ENCODE measurements around the gene GRB2.
"Not testable (repeated sequence)": the region's sequence is repeated elsewhere in the genome, so short reads cannot be mapped to it uniquely, and the experiment has no call there.

The GRB2 gene

GRCh38 chr17:75388476-75389030 lies 16.9 kb downstream of the GRB2 start:
- H3K4me3 ChIP-seq (ENCODE audit: low read depth, low read length): no peak overlapping the region

GRCh38 chr17:75387771-75388170 lies 17.7 kb downstream of the GRB2 start:
- H3K4me3 ChIP-seq (ENCODE audit: low read depth, low read length): no peak overlapping the region

- no peak overlapping the region for H3K4me3 ChIP-seq (ENCODE audit: low read depth, low read length)
These were observed 19.0 kb downstream of the GRB2 start for GRCh38 chr17:75386430-75386829.

DNA sequence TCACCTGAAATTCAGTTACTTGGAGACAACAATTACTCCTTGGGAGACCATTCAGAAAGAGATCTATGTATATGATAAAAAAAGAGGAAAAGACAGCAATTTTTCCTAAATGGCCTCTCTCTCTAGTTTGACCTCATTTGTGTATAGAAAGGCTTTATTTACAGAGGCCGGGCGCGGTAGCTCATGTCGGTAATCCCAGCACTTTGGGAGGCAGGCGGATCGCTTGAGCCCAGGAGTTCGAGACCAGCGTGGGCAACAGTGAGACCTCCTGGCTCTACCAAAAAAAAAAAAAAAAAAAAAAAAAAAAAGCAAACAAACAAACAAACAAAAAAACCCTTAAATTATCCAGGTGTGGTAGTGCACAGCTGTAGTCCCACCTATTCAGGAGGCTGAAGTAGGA lies 20.7 kb downstream of the GRB2 start:
- H3K4me3 ChIP-seq (ENCODE audit: low read depth, low read length): no peak overlapping the region

DNA sequence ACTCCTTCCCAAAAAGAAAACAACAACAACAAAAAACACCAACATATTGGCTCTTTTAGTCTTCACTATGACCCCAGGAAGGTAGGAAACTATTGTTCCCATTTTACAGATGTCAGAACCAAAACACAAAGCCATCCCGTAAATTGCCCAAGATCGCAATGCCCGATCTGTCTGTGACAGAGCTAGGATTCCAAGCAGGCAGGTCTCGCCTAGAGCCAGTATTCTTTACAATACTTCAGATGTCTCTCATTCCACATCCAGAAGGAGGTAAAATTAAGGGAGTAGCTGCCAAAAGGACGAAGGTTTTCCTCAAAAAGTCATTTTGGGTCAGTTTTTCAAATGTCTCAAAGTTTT lies 21.7 kb downstream of the GRB2 start:
- no peak overlapping the region for H3K4me3 ChIP-seq (ENCODE audit: low read depth, low read length)

DNA sequence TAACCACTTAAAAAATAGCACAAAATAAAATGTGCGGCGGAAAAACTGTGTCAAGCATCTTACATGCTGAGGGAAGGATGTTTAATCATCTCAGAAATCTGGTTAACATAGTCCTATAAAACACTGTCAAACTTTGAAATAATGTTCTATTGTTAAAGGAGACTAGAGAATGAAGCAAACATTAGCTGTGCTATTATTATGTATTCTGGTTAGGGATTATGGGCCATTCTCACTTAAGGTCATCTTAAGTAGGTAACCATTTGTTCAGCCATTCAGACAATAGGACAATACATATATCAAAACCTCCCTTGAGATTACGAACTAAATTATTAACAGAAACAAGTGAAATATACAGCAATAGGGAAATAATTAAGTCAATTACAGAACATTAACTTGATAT lies 24.7 kb downstream of the GRB2 start:
- no peak overlapping the region for H3K4me3 ChIP-seq (ENCODE audit: low read depth, low read length)

DNA sequence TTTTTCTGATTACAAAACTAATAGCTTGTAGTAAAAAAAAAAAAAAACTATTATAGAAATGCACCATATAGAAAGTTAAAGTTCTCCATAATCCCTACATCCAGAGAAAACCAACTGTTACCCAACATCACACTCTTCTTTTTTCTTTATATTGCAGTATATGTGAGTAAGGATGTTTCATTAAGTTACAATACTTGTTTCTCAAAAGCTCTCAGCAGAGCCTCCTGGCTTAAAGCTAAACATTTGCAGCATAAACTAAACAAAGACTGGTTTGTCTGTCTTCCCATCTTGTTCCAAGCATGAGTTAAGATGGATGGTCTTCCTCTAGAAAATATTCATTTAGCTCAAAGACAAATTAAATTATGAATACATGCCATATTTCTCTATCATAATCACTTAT lies 25.2 kb downstream of the GRB2 start:
- no peak overlapping the region for H3K4me3 ChIP-seq (ENCODE audit: low read depth, low read length)

- not testable (repeated sequence) for H3K4me3 ChIP-seq (ENCODE audit: low read depth, low read length)
These were observed 26.1 kb downstream of the GRB2 start for GRCh38 chr17:75379426-75379825.

DNA sequence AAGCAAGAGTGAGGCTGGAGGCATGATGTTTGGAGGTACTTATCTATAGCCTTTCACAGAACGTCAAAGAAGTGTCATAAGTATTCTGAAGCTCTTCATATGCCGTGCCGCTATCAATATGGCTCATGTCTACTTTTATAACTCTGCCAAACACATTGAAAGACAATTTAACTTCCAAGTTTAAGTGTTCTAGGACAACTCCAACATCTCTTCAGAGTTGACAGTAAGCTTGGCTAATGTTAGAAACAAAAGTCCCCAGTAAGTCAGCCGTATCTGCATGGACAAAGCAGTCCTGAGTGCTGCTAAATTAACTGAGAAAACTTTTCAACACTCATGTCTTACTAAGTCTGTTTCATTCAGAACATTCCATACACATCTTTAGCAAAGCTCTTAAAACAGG lies 32.2 kb downstream of the GRB2 start:
- no peak overlapping the region for H3K4me3 ChIP-seq (ENCODE audit: low read depth, low read length)

GRCh38 chr17:75371981-75372380 lies 33.5 kb downstream of the GRB2 start:
- no peak overlapping the region for H3K4me3 ChIP-seq (ENCODE audit: low read depth, low read length)

- H3K4me3 ChIP-seq (ENCODE audit: low read depth, low read length): no peak overlapping the region
These were observed 34.1 kb downstream of the GRB2 start for GRCh38 chr17:75371339-75371738.

DNA sequence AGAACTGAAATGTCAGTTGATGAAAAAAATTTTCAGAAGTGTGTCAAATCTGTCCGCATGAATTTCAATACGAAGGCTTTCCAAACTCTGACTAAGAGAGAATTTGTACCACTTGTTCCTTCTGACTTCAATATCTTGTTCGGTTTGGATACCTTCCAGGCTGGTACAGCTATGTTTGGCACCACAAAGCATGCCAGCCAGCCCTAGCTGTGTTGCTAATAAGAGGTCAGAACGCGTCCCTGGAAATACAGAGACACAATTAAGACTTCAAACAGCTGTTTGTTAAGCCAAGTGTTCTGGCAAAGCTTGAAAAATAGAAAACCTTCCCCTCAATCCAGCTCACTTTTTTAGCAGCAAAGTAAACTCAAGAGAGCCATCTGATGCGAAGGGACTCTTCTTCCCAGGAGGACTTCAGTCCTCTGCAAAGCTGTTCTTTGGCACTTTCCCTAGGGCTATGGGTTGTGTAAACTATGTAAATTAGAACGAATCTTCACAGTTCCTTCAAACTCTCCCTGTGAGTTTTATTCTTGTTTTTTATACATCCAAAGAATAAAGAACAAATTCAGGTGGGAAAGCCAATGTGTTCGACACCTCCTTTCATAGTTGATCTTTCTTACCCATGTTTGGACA lies 35.1 kb downstream of the GRB2 start:
- no peak overlapping the region for H3K4me3 ChIP-seq (ENCODE audit: low read depth, low read length)

DNA sequence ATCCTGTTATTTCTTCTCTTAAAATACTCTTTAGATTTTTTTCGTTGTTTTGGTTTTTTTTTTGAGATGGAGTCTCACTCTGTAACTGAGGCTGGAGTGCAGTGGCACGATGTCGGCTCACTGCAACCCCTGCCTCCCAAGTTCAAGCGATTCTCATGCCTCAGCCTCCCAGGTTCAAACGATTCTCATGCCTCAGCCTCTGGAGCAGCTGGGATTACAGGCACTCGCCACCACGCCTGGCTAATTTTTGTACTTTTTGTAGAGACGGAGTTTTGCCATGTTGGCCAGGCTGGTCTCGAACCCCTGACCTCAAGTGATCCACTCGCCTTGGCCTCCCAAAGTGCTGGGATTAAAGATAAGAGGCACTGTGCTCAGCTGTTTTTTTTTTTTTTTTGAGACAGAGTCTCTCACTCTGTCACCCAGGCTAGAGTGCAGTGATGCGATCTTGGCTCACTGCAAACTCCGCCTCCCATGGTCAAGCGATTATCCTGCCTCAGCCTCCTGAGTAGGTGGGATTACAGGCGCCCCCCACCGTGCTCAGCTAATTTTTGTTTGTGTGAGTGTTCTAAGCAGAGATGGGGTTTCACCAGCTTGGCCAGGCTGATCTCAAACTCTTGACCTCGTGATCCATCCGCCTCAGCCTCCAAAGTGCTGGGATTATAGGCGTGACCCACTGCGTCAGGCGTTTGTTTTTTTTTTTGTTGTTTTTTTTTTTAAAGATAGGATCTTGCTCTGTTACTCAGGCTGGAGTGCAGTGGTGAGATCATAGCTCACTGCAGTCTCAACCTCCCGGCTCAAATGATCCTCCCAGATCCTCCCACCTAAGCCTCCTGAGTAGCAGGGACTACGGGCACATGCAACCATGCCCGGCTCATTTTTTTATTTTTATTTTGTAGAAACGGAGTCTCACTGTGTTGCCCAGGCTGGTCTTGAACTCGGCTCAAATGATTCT lies 37.4 kb downstream of the GRB2 start:
- H3K4me3 ChIP-seq (ENCODE audit: low read depth, low read length): not testable (repeated sequence)

DNA sequence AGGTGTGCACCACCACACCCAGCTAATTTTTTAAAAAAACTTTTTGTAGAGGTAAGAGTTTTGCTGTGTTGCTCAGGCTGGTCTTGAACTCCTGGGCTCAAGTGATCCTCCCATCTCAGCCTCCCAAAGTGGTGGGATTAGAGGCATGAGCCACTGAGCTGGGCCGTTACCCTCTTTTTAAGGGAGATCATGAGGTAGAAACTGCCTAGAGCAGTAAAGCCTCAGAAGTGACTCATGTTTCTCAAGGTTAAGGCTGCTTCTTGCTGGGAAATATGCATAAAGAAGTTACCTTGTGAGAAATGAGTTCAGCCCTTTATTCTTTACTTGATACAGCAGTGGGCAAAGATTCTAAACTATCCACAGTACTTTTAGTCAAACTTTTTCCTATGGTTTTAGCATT lies 38.2 kb downstream of the GRB2 start:
- H3K4me3 ChIP-seq (ENCODE audit: low read depth, low read length): no peak overlapping the region

GRCh38 chr17:75366432-75366831 lies 39.0 kb downstream of the GRB2 start:
- H3K4me3 ChIP-seq (ENCODE audit: low read depth, low read length): no peak overlapping the region

DNA sequence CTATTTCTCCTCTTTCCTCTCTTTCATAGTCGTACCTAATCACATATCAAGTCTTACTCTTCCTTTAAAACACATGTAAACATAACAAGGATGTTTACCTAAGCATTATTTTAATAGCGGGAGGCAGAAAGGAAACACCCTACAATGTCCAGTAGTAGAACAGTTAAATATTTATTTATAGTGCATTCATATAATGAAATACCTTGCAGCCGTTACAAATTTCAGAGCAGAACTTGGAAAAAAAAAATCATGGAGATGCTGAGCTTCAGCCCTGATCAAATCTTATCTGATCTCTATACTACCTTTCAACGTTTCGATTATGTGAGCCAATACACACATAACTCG lies 39.6 kb downstream of the GRB2 start:
- no peak overlapping the region for H3K4me3 ChIP-seq (ENCODE audit: low read depth, low read length)

DNA sequence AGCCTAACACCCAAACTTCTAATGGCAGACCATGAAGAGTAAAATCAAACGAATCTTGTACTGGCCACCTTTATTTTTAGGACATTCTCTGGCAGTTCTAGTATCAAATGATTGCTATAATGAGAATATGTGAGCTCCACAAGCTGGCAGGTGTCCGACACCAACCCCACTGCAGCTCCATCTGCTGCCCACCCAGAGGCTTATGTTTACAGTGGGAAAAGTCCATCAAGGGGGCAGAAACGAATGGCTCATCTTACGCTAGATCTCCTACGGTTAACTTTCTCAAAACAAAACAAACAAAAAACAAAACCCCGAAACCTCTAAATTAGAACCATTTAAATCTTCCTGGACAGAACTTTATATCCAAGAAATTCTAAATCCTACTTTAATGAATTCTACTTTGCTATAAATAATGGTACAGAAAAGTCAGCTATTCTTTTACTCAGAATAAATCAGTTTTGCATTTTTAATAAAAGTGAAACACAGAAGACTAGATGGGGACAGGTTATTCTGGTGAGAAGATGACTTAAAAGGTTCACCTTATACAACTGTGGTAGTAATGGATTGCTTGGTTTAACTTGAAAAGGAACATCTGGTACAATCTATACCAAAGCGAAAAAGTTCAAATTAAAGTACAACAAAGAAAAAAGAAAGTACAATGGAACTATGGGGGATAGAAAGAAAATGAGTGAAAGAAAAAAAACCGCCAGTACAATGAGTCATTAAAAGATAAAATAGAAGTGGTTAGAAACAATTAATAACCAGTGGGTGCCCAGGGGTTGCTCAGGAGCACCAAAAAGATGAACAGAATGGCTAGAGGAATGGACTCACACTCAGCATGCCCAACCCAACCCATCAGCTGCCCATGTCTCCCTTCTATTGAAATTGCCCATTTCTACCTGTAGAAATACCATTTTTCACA lies 40.2 kb downstream of the GRB2 start:
- no peak overlapping the region for H3K4me3 ChIP-seq (ENCODE audit: low read depth, low read length)

DNA sequence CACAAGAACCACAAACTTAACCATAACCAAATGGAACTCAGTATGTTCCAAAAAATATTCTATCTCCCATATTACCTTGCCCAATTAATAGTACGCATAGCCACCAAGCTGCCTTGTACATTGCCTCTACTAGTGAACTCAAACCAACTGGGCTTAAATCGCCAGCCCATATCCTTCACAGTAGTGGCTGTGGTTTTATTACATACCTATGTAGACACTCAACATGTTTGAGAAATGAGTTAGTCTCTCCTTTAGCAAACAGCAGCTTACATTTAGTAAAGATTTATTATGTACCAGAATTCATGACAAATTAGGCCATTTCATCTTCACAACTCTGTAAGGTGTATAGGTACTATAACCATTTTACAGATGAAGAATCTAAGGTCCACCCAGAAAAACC lies 41.4 kb downstream of the GRB2 start:
- no peak overlapping the region for H3K4me3 ChIP-seq (ENCODE audit: low read depth, low read length)

DNA sequence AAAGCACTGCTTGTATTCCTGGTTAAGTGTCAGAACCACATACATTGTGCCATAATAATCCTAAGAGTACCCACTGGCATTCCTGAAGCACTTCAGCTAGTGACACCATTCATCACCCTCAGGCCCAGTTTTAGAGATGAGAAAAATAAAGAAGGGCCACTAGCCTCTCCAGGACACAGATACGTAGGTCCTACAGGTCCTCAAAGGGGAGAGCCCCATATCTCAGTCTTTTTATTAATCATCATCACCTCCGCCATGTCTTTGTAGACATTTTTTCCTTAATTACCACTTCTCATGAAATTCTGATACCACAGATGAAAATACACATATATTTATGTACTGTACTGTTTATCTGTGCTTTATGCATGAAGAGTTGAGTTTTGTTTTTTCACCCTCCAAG lies 43.5 kb downstream of the GRB2 start:
- H3K4me3 ChIP-seq (ENCODE audit: low read depth, low read length): no peak overlapping the region

- H3K4me3 ChIP-seq (ENCODE audit: low read depth, low read length): no peak overlapping the region
These were observed 44.1 kb downstream of the GRB2 start for GRCh38 chr17:75361344-75361743.

DNA sequence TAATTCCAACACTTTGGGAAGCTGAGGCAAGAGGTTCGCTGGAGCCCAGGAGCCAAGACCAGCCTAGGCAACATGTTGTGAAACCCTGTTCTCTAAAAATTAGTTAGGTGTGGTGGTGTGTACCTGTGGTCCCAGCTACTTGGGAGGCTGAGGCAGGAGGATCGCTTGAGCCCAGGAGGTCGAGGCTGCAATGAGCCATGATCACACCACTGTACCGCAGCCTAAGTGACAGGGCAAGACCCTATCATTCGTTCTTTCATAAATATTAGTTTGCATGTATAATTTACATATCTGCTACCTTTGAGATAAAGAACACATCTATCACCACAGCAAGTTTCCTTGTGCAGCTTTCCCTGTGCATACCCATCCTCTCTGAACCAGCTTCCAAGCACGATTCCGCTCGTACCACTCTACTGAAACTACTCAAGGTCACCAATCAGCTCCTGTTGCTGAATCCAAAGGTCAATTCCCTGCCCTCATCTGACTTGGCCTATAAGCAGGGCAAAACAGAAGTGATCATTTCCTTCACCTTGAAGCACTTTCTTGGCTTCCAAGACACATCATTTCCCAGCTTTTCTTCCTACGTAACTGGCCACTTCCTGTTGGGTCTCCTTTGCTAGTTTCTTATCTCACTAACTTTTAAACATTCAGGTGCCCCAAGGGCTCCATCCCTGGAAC lies 49.1 kb downstream of the GRB2 start:
- no peak overlapping the region for H3K4me3 ChIP-seq (ENCODE audit: low read depth, low read length)

Data from iPS-11a (cell line).